Measurements from ENCODE around the gene CNTFR.

The CNTFR gene

GRCh38 chr9:34588671-34589635 lies 571 bp downstream of the CNTFR start:
- no peak for DNase-seq (ENCODE audit: low read depth)

GRCh38 chr9:34587271-34587670 lies 2.3 kb downstream of the CNTFR start:
- DNase-seq (ENCODE audit: low read depth): no peak

DNA sequence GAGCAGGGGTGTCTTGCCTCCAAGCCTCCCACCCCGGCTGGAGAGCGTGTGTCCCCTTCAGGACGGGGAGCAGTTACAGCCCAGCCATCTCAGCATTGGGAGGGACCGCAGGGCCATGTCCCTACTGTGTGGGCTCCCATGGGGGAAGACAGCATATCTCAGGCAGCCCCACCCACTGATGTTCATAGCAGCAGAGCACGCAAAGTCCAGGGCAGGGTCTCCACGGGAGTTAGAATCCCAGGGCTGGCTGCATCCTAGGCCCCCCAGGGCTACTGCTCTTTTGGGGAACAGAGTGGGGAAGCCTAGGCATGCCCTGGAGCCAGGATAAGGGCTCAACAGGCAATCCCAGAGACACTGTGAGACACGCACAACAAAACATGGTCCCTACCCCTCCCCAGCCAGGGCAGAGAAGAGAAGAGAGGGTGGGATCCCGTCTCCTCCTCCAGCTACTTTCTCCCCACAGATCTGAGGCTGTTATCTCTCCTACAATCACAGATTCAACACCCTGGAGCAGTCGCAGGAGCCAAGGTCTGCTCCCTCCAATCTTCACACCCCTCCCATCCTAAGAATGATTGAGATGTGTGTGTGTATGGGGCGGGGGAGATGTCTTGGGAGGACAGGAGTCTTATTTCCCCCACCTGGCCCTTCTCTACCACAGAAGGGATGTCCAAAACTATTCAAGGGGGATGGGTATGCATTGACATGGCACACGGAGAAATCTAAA lies 3.4 kb downstream of the CNTFR start:
- DNase-seq (ENCODE audit: low read depth): no peak

GRCh38 chr9:34584970-34585369 lies 4.6 kb downstream of the CNTFR start:
- DNase-seq (ENCODE audit: low read depth): no peak

DNA sequence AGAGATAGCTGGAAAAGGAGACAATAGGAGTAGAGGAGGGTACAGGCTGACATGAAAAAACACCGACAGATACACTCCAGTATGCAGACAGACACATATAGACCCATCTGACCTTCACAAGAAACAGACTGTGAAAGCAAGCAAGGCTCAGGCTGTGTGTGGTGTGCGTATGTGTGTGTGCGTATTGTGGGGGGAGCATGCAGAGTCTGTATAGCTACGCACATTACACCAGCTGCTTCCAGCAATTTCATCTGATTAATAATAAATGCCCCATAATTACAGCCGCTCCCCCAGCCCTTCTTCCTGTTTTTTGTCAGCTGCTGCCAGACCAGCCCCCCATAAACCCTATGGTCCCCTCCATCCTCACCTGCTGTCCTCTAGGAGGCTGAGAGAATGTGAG lies 6.7 kb downstream of the CNTFR start:
- DNase-seq (ENCODE audit: low read depth): no peak

- no peak for DNase-seq (ENCODE audit: low read depth)
Measured at GRCh38 chr9:34581318-34581717, 8.2 kb downstream of the CNTFR start.

- DNase-seq (ENCODE audit: low read depth): no peak
Measured at GRCh38 chr9:34580358-34580757, 9.2 kb downstream of the CNTFR start.

GRCh38 chr9:34579808-34580163 lies 9.7 kb downstream of the CNTFR start:
- no peak for DNase-seq (ENCODE audit: low read depth)

GRCh38 chr9:34579104-34579807 lies 10.3 kb downstream of the CNTFR start:
- no peak for DNase-seq (ENCODE audit: low read depth)

- DNase-seq (ENCODE audit: low read depth): no peak
Measured at GRCh38 chr9:34578241-34579103, 11.1 kb downstream of the CNTFR start.

DNA sequence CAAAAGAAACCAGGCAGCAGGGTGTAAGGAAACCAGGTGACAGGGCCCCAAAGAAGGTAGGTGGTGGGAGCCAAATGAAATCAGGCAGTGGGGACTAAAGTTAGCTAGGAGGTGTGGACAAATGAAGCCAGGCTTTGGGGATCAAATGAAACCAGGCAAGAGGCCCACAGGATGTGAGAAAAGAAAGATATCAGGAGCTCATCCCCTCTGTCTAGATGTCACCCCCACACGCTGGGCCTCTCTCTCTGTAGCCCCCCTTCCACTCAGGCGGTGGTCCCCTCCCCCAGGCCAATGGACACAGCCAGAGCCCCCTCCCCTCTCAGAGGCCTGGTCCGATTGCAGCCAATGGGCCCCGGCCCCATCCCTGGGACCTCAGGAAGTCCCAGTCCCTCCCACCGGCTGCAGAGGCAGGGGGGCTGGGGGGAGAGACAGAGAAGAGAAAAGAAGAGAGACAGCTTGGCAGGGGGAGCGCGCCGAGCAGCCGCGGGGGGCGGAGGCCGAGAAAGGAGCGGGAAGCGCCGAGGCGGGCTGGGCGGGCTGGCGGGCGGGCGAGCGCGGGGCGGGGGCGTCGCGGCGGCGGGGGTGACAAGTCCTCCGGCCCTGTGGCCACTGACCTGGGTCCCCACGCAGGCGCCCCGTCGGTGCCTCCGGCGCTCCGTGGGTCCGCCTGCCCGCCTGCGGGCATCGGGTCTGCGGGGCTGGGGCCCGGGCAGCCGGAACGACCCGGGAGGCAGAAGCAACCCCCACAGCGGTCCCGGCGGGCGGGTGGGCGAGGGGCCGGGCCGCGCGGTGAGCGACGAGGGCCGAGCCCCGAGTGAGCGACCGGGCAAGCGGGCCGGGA lies 11.9 kb downstream of the CNTFR start:
- DNase-seq (ENCODE audit: low read depth): no peak

DNA sequence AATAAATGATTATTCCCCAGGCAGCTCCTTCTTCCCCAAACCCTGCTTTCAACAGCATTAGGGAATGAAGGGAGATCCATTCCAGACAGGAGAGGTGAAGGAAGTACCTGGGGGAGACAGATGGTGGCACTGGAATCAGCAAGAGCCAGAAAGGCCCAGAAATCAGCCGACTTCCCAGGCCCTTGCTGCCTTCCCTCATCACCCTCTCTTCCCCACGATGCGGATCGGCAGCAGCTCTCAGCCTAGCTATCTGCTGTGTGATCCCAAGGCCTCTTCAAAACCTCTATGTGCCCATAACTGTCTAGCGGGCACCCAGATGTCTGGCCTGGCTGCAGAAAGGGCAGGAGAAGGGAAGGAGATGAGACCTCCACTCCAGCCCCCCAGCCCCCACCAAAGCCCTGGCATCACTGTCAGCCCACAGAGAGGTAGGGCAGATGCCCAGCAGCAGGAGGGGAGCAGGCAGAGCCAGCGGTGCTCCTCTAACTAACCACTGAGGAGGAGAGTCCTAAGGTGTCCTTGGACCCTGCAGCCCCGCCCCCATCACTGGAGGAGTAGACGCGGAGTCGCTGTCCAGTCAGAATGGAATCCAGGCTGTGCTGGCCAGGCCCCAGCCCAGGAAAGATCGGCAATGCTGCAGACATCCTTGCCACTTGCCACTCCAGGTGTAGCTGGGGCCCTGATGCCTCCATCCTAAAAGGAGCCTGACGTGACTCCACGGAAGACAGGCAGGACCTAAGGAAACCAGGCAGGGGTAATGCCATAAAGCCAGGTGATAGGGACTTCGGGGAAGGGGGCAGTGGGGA lies 12.7 kb downstream of the CNTFR start:
- DNase-seq (ENCODE audit: low read depth): no peak

DNA sequence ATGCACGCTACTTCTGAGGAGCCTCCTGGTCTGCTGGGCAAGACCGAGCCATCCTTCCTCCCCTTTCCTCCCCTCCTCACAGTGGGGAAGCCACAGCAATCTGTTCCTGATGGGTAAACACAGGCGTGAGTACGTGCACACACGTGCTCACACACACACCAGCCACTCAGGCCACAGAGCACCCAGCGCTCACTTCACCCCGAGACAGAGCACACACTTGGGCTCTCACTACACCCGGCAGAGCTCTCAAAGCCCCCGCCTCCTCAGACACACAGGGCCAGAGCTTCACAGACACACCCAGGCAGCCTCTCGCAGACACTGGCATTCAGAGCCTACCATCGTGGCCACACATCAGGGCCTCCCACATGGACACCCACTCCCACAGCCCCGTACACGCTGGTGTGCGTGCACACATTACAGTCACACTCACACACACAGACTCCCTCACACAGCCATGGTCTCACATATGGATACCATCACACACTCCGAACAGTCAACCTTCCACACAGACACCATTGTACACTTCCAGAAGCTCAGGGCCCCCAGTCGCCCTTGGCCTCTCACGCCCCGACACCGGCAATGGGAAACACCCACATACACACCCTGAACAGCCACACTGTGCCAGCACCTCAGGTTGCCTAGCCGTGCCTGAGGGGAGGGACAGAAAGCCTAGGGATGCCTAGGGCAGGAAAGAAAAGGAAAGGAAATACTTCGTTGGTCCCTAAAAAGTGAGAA lies 13.5 kb downstream of the CNTFR start:
- no peak for DNase-seq (ENCODE audit: low read depth)

DNA sequence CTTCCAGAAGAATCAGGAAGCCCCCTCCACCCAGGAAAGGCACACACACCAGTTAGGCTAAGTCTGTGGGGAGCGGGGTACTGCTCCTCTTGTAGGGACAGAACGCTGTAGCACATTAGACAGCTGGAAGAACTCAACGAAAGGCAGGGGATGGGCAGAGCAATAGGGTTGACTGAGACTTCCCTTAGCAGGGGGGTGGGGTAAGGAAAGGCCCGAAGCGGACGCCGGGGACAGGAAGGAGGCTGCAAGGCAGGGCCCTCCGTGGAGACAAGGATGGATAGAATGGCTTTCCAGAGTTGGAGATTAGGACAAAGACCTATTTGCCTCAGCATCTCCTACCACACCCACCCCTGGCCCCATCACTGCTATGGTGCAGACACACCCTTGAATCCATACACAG lies 14.3 kb downstream of the CNTFR start:
- no peak for DNase-seq (ENCODE audit: low read depth)

DNA sequence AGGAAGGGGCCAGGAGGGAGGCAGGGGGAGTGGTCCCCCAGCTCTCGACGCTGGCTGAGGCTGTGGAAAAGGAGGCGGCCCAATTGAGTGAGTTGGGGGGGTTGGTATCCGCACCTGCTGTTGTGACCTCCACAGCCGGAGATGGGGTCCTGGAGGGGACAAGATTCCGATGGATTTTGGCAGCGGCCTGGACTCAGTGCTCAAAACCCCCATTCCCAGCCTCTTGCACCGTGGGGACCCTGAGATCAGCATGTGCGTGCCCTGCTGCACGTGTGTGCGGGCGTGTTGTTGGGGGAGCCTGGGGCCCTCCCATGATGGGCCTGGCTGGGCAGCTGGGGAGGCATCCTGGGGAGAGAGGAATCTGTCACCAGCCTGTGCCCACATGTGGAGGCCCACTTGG lies 15.0 kb downstream of the CNTFR start:
- no peak for DNase-seq (ENCODE audit: low read depth)

- DNase-seq (ENCODE audit: low read depth): no peak
Measured at GRCh38 chr9:34573599-34574325, 15.8 kb downstream of the CNTFR start.

DNA sequence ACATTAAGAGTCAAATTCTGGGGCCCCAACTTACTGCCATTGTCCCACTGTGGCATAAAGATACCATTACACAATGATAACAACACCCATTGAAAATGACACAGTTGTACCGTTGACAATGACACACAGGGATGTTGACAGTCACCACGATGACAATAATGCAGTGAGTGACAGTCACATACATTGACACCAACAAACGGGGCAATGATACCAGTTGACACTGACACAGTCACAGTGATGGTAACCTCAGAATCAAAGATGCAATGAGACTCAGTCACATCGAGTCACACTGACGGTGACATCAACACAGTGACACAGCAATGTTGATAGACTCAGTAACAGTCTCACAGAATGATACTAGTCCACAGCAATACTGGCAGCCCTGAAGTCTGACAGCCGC lies 16.9 kb downstream of the CNTFR start:
- DNase-seq (ENCODE audit: low read depth): no peak

- no peak for DNase-seq (ENCODE audit: low read depth)
Measured at GRCh38 chr9:34572092-34572491, 17.4 kb downstream of the CNTFR start.

GRCh38 chr9:34571481-34571810 lies 18.1 kb downstream of the CNTFR start:
- DNase-seq (ENCODE audit: low read depth): no peak
